NB4 (cell line): ENCODE results near the gene SMIM43.

ENCODE experiments used
- POLR2A ChIP-seq: IDR thresholded peaks from 2 replicates; pipeline ENCODE4 v1.6.1; 2011; ENCODE audit warnings: mild to moderate bottlenecking; ENCODE audit not compliant: insufficient read length; ENCODE audit errors: extremely low read depth
- TF ChIP-seq, protein P1 (sequence below): IDR thresholded peaks from one replicate; pipeline ENCODE4 v1.5.1; 2012; ENCODE audit warnings: low read depth, low read length

DNA sequence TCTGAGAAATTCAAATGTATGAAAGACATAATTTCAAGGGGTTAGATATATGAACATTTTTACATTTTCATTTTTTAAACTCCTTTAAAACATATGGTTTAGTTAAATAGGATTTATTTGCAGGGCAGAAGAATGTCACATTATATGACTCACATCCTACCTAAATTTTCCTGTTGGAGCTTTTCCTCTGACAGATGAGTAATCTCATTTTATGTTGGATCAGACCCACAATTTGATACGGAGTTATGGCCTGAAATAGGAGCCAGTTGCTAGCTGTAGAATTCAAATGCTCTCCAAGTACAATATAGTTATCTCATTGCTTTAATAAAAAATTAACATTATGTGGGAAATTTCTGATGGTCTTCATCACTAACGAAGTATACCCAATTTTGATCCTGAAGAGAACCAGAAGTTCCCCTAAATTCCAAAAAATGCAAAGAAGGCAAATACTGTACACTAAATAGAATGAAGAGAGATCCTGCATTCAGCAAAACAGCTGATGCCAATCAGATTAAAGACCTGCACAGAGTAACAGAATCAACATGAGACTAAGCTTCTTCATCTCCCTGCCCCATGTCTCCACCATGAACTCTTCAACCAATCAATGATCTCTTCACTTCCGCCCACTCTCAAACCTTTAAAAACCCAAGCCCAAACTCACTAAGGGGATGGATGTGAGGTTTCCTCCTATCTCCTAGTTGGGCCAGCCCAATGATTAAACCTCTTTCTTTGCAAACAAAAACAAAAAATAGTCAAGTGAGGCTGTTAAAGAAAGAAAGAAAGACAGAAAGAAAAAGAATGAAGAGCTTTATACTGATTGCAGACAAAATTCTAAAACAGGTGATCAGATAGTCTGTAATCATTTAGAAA, 25.2 kb upstream of the SMIM43 start:
- TF ChIP-seq, protein P1, sequence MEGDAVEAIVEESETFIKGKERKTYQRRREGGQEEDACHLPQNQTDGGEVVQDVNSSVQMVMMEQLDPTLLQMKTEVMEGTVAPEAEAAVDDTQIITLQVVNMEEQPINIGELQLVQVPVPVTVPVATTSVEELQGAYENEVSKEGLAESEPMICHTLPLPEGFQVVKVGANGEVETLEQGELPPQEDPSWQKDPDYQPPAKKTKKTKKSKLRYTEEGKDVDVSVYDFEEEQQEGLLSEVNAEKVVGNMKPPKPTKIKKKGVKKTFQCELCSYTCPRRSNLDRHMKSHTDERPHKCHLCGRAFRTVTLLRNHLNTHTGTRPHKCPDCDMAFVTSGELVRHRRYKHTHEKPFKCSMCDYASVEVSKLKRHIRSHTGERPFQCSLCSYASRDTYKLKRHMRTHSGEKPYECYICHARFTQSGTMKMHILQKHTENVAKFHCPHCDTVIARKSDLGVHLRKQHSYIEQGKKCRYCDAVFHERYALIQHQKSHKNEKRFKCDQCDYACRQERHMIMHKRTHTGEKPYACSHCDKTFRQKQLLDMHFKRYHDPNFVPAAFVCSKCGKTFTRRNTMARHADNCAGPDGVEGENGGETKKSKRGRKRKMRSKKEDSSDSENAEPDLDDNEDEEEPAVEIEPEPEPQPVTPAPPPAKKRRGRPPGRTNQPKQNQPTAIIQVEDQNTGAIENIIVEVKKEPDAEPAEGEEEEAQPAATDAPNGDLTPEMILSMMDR, result no peak
- TF ChIP-seq POLR2A, result no peak
